GM19467 (cell line): Measurements from ENCODE around the gene PBX1.

Source experiments
- ATAC-seq: cut with Tn5 transposase; IDR thresholded peaks from one replicate; pipeline ENCODE4 v1.9.1; 2021; ENCODE audit warnings: mild to moderate bottlenecking, moderate library complexity; ENCODE audit not compliant: unreplicated experiment

Gene PBX1

DNA sequence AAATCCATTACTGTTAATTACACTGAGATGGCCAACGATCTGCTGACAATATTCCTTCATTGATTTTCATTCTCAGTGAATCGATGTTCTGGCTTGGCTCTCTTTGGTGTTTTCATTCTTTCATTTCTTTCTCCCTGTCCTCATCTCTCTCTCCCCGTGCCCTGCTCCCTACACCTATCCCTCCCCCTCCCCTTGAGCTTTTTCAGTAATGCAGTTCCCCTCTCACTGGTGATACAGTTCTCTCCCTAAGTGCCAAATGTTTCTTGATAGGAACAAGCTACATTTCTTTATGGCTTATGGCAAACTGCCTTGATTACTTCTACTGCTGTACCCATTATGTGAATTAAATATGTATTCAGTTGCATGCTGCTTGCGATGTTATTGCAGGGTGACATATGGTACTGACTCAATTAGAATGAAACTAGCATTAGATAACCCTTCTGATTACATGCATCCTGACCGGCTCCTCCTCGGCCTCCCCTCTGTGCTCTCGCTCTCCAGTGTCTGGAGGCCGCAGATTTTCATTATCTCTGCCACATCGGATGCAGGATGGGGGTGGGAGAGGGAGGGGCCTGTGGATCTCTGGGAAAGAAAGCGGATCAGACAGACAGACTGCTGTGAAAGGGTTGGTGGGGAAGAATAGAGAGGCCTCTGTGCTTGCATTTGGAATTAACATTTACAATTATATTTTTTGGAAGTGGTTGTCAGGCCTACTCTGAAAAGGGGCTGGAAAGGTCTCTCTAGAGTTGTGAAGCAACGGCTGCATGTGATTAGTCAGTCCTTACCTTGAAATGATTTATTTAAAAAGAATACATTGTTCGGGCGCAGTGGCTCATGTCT lies 130.9 kb downstream of the PBX1 start:
- no peak for ATAC-seq

- ATAC-seq, result no peak
Measured at GRCh38 chr1:164692420-164692819, 133.4 kb downstream of the PBX1 start.

GRCh38 chr1:164693564-164694359 lies 134.8 kb downstream of the PBX1 start:
- no peak for ATAC-seq

DNA sequence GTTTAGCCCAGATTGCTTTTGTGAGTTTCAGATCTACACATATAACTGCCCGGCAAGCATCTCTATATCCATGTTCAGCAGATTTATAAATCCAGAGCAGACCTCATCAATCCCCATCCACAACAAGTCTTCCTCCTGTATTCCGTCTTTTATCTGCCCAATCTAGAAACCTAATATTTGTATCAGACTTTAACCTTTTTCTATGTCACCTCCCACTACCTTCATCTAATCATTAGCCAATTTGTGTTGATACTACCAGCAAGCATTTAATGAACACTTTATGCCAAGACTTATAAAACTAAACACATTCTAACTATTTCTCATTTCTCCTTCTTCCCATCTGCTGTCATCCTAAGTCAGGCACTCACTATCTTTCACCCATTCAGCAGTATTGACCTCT lies 135.5 kb downstream of the PBX1 start:
- no peak for ATAC-seq

DNA sequence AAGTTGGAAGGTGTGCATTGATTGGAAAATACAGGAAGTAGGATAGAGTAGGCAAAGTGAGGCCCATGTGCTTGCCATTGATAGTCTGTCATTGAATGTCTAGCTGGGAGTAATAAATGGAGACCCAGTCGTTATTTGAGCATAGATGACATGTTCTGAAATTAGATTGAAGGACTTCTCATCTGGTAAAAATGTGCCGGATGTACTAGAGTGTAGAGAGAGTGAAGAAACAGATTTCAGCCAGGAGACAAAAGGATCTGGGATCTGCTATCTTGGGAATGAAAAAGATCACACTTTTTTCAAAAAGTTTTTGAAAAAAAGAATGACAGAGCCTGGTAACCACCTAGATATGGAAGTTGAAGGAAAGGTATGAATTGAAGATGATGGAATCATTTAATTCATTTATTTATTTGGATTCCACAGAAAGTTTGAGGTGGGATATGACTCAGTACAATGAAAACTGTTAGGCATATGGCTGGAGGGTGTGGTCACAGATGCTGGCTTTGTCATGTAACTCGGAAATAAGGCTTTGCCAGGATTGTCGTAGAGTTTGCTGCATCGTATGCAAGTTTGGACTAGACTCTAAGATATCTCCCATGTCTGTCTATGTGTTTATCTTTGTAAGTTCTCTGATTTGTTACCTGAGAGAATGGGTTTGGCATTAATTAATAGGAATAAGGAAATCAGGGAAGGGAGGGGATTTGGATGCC lies 137.1 kb downstream of the PBX1 start:
- ATAC-seq, result no peak

- no peak for ATAC-seq
Measured at GRCh38 chr1:164699815-164700491, 141.0 kb downstream of the PBX1 start.

GRCh38 chr1:164700683-164701082 lies 141.7 kb downstream of the PBX1 start:
- no peak for ATAC-seq

- ATAC-seq, result no peak
Measured at GRCh38 chr1:164701189-164701761, 142.3 kb downstream of the PBX1 start.

DNA sequence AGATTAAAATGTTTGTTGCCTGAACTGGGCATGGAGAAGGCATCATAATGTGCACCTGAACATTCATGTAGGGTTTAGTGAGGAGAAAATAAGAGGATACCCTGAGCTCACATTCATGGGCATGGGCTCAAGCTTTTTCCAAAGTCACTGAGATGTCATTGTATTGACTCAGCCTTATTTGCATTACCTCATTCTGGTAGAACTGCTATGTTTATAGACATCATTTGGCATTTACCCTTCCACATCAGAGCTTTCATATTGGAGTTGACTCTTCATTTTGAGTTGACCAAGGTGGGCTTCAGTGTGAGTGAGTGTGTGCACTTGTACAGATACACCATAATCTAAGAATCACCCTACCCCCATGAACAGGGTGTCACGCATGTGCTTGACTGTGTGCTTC lies 143.2 kb downstream of the PBX1 start:
- no peak for ATAC-seq

GRCh38 chr1:164702664-164703063 lies 143.7 kb downstream of the PBX1 start:
- no peak for ATAC-seq

DNA sequence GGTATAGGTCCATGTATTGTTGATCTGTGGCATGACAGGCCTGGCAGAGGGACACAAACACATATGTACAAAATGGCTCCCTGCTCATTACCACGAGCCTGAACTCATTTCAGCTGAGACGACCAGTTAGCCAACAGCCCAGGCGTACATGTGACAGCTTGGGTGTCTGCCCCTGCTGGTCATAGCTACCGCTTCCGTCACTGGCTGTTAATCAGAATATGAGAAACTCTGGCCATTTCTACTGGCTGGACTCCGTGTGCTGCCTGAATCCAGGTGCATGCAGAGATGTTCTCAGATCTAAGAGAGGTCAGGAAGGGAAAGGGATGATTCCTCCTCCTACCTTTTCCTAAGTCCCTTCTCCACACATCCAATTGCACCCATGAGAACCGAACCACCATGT lies 144.5 kb downstream of the PBX1 start:
- ATAC-seq, result no peak

DNA sequence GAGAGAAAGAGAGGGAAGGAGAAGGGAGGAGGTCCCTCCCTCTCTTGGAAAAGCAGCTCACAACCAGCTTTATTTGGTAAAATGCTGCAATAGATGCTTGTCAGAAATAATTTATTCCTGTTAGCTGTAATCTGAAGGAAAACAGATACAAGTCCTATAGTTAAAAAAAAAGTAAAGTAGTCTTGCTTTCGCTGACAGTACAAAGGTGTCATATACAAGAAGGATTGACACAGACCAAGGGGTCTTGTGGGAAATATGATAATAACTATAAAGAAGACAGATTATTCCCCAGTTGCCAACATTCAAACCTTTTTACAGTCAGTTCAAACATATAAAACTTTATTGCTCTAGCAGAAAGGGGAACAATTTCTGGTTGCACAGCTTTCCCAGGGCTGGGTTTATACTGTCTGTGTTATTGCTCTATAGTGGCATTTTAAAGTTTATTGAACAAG lies 145.0 kb downstream of the PBX1 start:
- ATAC-seq, result no peak

DNA sequence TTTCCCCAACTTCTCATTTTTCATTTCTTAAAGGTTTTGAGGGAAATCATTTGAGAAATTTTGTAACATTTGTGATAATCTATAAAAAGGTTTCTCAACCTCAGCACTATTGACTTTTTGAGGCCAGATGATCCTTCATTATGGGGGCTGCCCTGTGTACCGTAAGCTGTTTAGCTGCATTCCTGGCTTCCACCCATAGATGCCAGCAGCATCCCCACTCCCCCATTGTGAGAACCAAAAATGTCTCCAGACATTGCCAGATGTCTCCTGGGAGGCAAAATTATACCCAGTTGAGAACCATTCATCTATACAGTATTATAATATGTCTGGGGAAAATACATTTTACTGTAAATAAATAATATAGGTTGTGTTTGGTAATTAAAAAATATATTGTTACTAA lies 146.0 kb downstream of the PBX1 start:
- ATAC-seq, result no peak

DNA sequence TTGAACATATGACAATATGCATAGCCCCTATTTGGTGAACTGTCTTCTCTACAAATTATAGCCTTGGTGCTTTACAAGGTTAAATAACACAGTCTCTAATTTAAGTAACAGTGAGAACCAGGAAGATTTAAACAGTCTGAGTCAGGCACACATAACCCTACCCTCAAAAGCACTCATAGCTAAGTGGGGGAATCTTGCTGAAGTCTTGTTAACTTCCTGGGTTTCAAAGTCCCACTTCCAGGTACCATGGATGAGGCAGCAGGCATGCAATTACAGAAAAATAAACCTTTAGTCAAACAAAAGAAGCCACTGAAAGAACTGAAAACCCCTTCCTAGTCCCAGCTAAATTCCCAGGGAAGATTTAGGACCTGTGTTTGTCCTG lies 147.6 kb downstream of the PBX1 start:
- no peak for ATAC-seq

GRCh38 chr1:164707868-164708331 lies 148.9 kb downstream of the PBX1 start:
- no peak for ATAC-seq

GRCh38 chr1:164708596-164708995 lies 149.6 kb downstream of the PBX1 start:
- no peak for ATAC-seq

DNA sequence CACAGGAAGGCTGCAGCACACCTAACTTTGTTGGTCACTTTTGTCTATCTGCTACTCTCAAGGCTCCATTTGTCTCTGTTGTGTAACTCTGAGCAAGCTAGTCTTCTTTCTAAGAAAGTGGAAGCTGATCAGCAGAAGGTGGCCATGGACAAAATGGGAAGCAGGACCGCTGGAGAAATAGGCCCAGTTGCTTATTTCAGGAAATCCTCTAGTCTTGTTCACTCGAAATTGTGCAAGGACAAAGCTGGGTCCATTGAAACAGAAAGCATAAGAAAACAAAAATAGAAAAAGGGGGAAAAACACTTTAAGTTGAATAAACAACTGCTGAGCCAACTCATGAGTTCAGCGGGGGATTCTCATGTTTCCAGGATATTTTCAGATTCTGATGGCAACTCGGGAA lies 150.1 kb downstream of the PBX1 start:
- no peak for ATAC-seq

DNA sequence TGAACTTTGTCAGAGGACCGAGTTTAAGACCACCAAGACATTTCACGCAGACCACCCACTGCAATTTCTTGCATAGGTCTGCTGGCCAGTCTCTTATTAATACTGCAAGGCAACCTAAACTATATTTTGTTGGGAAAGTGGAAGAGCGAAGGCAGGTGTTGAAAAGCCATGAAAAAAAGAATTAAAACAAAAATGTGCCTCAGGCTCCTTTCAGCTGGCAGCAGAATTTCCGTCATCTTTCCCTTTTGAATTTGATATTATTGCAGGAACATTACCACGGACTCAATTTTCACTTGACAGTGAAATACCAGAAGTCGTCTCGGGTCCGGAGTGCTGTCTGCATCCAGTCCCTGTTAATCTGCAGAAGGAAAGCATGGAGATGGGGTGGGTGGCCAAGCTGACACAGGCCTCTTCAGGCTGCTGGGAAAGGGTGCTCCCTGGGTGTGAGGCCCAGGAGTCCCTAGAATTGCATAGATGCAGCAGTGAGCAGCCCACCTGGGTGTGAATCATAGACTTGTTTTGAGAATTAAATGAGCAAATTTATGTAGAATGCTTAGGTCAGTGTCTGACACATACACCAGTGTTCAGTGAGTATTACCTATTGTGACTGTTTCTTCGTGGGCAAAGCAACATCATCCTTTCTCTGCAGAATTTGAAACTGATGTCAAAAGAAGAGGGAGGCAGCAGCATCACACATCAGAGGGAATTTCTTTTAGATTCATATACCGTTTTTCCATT lies 150.7 kb downstream of the PBX1 start:
- ATAC-seq, result no peak

DNA sequence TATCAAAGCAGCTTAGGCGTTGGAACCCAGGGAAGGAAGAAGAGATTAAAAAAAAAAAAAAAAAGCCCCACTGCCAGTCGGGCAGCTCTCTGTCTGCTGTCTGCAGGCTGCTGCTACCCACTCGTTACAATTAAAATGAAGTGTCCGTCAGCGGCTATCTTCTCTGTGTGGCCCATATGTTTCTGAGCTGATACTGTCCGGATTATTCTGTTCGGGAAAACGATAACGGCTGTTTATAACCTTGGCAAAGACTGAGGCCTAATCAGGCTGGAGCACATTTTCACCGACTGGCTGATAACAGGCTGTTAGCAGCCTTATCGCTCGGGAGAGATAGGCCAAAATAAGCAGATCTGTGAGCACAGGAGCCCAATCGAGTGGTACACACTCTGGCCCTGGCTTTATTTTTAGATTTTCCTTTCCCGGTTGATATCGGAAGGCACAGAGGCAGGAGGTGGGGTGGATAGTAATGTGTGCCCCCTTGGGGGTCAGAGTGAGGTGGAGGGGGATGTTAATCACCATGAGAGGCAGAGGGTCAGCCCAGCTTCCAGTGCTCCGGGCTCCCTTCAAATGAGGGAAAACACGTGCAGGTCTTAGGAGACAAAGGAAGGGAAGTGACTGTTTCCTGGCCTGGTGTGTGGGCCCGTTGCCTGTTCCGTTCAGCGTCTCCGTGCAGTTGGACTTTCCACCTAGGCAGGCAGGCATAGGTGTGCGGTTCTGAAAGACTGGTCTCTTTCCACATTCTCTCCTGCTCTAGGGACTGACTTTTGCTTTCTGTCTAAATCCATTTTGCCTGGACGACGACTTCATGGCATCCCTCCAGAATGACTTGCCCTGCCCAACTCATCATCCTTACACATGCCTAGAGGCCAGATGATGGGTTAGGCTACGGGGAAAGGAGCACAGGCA lies 153.4 kb downstream of the PBX1 start:
- no peak for ATAC-seq
